ENCODE results near the gene CCDC68.
"Not testable (repeated sequence)": the region's sequence is repeated elsewhere in the genome, so short reads cannot be mapped to it uniquely, and the experiment has no call there.

CCDC68 gene

GRCh38 chr18:54872681-54873080 is 86.6 kb downstream of the CCDC68 start:
- DNase-seq = no peak

- no peak for DNase-seq
Observed at GRCh38 chr18:54871231-54871630, 88.0 kb downstream of the CCDC68 start.

- DNase-seq = no peak
Observed at GRCh38 chr18:54867131-54867530, 92.1 kb downstream of the CCDC68 start.

- DNase-seq = peak; percentile 30 to 48 (median 41)
Observed at GRCh38 chr18:54860941-54861340, 98.3 kb downstream of the CCDC68 start.

GRCh38 chr18:54859667-54860421 is 99.4 kb downstream of the CCDC68 start:
- DNase-seq = no peak

GRCh38 chr18:54857499-54857898 is 101.8 kb downstream of the CCDC68 start:
- DNase-seq = no peak

- DNase-seq = no peak
Observed at GRCh38 chr18:54856105-54856646, 103.1 kb downstream of the CCDC68 start.

- not testable (repeated sequence) for DNase-seq
Observed at GRCh38 chr18:54855050-54855449, 104.2 kb downstream of the CCDC68 start.

- DNase-seq = peak in 2 of 4 experiments; percentile 10 to 11
Observed at GRCh38 chr18:54852780-54853675, 106.2 kb downstream of the CCDC68 start.
